NCI-H187 (cell line): Measurements from ENCODE around the gene EPHB3.
"Not testable (repeated sequence)": the region's sequence is repeated elsewhere in the genome, so short reads cannot be mapped to it uniquely, and the experiment has no call there.

Experiments used
- DNase-seq, 2 experiments: peaks; one replicate each; lab custom pipeline; 2025; lab: John Stamatoyannopoulos, UW

Gene EPHB3

GRCh38 chr3:184600685-184601377 lies 39.2 kb downstream of the EPHB3 start:
- DNase-seq = no peak

GRCh38 chr3:184601576-184602371 lies 40.2 kb downstream of the EPHB3 start:
- DNase-seq = no peak

GRCh38 chr3:184602372-184603150 lies 41.0 kb downstream of the EPHB3 start:
- DNase-seq = no peak

GRCh38 chr3:184603151-184604030 lies 41.8 kb downstream of the EPHB3 start:
- no peak for DNase-seq

GRCh38 chr3:184604039-184604601 lies 42.5 kb downstream of the EPHB3 start:
- DNase-seq = no peak

- DNase-seq = no peak
These were observed 43.2 kb downstream of the EPHB3 start for GRCh38 chr3:184604615-184605290.

- no peak for DNase-seq
These were observed 46.6 kb downstream of the EPHB3 start for GRCh38 chr3:184608209-184608608.

- no peak for DNase-seq
These were observed 48.1 kb downstream of the EPHB3 start for GRCh38 chr3:184609476-184610244.

GRCh38 chr3:184610245-184610871 lies 48.8 kb downstream of the EPHB3 start:
- no peak for DNase-seq

GRCh38 chr3:184611607-184612281 lies 50.2 kb downstream of the EPHB3 start:
- no peak for DNase-seq

- no peak for DNase-seq
These were observed 53.8 kb downstream of the EPHB3 start for GRCh38 chr3:184615396-184615795.

GRCh38 chr3:184616436-184616835 lies 54.9 kb downstream of the EPHB3 start:
- DNase-seq = no peak

- not testable (repeated sequence) for DNase-seq
These were observed 55.7 kb downstream of the EPHB3 start for GRCh38 chr3:184617306-184617705.

GRCh38 chr3:184618811-184619210 lies 57.2 kb downstream of the EPHB3 start:
- no peak for DNase-seq

- DNase-seq = no peak
These were observed 57.8 kb downstream of the EPHB3 start for GRCh38 chr3:184619369-184619768.

- no peak for DNase-seq
These were observed 58.3 kb downstream of the EPHB3 start for GRCh38 chr3:184619787-184620430.

- DNase-seq = no peak
These were observed 59.0 kb downstream of the EPHB3 start for GRCh38 chr3:184620475-184621119.

- DNase-seq = not testable (repeated sequence)
These were observed 60.6 kb downstream of the EPHB3 start for GRCh38 chr3:184622156-184622555.
